Liver (tissue), 9 donors: Measurements from ENCODE around the gene LGR4. TPM values are rescaled to one million over a fixed set of nuclear protein-coding genes. Genes with fewer than 3 reads are reported as not detected.

Experiments used
- DNase-seq: peaks from one replicate; pipeline ENCODE4 v3.0.0-alpha.2; 2017; ENCODE audit warnings: low spot score
- H3K27ac ChIP-seq, 2 donors: one replicate each; pipeline ENCODE4 v1.7.0; 2013; ENCODE audit warnings: inconsistent platforms in 2 of 2, low read length in 2 of 2, control low read depth in 1 of 2, low read depth in 1 of 2, mild to moderate bottlenecking in 1 of 2
- H3K27me3 ChIP-seq, 4 donors: one replicate each; pipeline versions ENCODE4 v1.6.1 to v1.7.0; 2013; ENCODE audit warnings: low read length in 3 of 4, inconsistent platforms in 1 of 4, mild to moderate bottlenecking in 1 of 4, moderate library complexity in 1 of 4; ENCODE audit not compliant: control insufficient read depth in 4 of 4, insufficient read depth in 4 of 4
- H3K36me3 ChIP-seq, 4 donors: one replicate each; pipeline versions ENCODE4 v1.6.1 to v1.7.0; 2013; ENCODE audit warnings: low read length in 3 of 4, mild to moderate bottlenecking in 3 of 4, low read depth in 1 of 4, moderate library complexity in 1 of 4; ENCODE audit not compliant: control insufficient read depth in 4 of 4, insufficient read depth in 3 of 4
- H3K4me1 ChIP-seq, 4 donors: one replicate each; pipeline versions ENCODE4 v1.6.1 to v1.7.0; 2013; ENCODE audit warnings: low read length in 3 of 4, mild to moderate bottlenecking in 3 of 4, moderate library complexity in 1 of 4; ENCODE audit not compliant: control insufficient read depth in 4 of 4, insufficient read depth in 4 of 4
- H3K4me3 ChIP-seq, 3 donors: one replicate each; pipeline versions ENCODE4 v1.6.1 to v1.7.0; 2013; ENCODE audit warnings: low read length in 3 of 3, control low read depth in 1 of 3, low read depth in 1 of 3, mild to moderate bottlenecking in 1 of 3
- H3K9ac ChIP-seq, 2 donors: one replicate each; pipeline ENCODE4 v1.7.0; 2013; ENCODE audit warnings: low read length in 2 of 2, mild to moderate bottlenecking in 2 of 2, moderate library complexity in 2 of 2, control low read depth in 1 of 2, low read depth in 1 of 2
- H3K9me3 ChIP-seq, 4 donors: one replicate each; pipeline versions ENCODE4 v1.6.1 to v1.7.0; 2013; ENCODE audit warnings: low read length in 3 of 4; ENCODE audit not compliant: control insufficient read depth in 4 of 4
- EGR1 ChIP-seq, 2 donors: IDR thresholded peaks; 2 replicates each; pipeline ENCODE4 v1.6.1; 2016 to 2018; ENCODE audit warnings: antibody characterized with exemption in 2 of 2, low read depth in 2 of 2
- GABPA ChIP-seq, 2 donors: IDR thresholded peaks in 1 of 2; conservative IDR thresholded peaks in 1 of 2; 2 replicates each; pipeline ENCODE4 v1.6.1; 2016; ENCODE audit warnings: antibody characterized with exemption in 2 of 2, mild to moderate bottlenecking in 1 of 2, moderate library complexity in 1 of 2
- HNF4A ChIP-seq, 2 donors: conservative IDR thresholded peaks; 2 replicates each; pipeline ENCODE4 v1.6.1; 2016; ENCODE audit warnings: antibody characterized with exemption in 2 of 2, mild to moderate bottlenecking in 2 of 2
- HNF4G ChIP-seq: IDR thresholded peaks from 2 replicates; pipeline ENCODE4 v1.6.1; 2016; ENCODE audit warnings: antibody characterized with exemption
- JUND ChIP-seq, 2 donors: IDR thresholded peaks; 2 replicates each; pipeline ENCODE4 v1.6.1; 2016; ENCODE audit warnings: antibody characterized with exemption in 2 of 2
- RXRA ChIP-seq, 2 donors: IDR thresholded peaks; 2 replicates each; pipeline ENCODE4 v1.6.1; 2017 to 2018; ENCODE audit warnings: antibody characterized with exemption in 2 of 2, mild to moderate bottlenecking in 1 of 2
- SP1 ChIP-seq: IDR thresholded peaks from 2 replicates; pipeline ENCODE4 v1.6.1; 2018; ENCODE audit warnings: antibody characterized with exemption, mild to moderate bottlenecking
- TAF1 ChIP-seq: conservative IDR thresholded peaks from 2 replicates; pipeline ENCODE4 v1.6.1; 2016; ENCODE audit warnings: antibody characterized with exemption, mild to moderate bottlenecking
- YY1 ChIP-seq: IDR thresholded peaks from 2 replicates; pipeline ENCODE4 v1.6.1; 2016; ENCODE audit warnings: antibody characterized with exemption, mild to moderate bottlenecking
- WGBS: extraction: QIAGEN DNeasy Blood & Tissue Kit; methylation state at CpG from one replicate; pipeline ENCODE4 v1.1.7; 2013; 5-methylcytosine and 5-hydroxymethylcytosine counted together
- polyA plus RNA-seq, 2 donors: library from polyadenylated mRNA; stranded (reverse) in 1 of 2; unstranded in 1 of 2; fragments of 200-250 nt in 1 of 2; fragments of >200 nt in 1 of 2; fragmentation: Nextera tagmentation in 1 of 2; extraction: Ambion mirVana in 1 of 2; gene quantifications; one replicate each; pipeline versions ENCODE4 v1.2.1 to v1.2.3, GENCODE V29; 2013 to 2015
- total RNA-seq, 2 donors: library from RNA; depleted of rRNA; stranded (reverse); fragments of >200 nt; gene quantifications; one replicate each; pipeline ENCODE4 v1.2.3, GENCODE V29; 2014
- TF ChIP-seq, protein P1 (sequence below): IDR thresholded peaks from 2 replicates; pipeline ENCODE4 v1.6.1; 2016; ENCODE audit warnings: antibody characterized with exemption
- TF ChIP-seq, protein P2 (sequence below): IDR thresholded peaks from 2 replicates; pipeline ENCODE4 v1.6.1; 2016; ENCODE audit warnings: antibody characterized with exemption
- TF ChIP-seq, protein P3 (sequence below): fragments of 150-350 bp; IDR thresholded peaks from 2 replicates; pipeline ENCODE4 v1.5.1; 2017; ENCODE audit warnings: improper control_type of control experiment, low read depth, low read length; ENCODE audit not compliant: missing input control
- donor health status: healthy.
- donor health status: healthy.
- donor health status: healthy.
- donor health status: healthy.
- donor health status: healthy.

Gene LGR4
- total and polyA plus RNA-seq, 4 donors, result 13.7 to 95.3 (median 42.5) TPM

DNA sequence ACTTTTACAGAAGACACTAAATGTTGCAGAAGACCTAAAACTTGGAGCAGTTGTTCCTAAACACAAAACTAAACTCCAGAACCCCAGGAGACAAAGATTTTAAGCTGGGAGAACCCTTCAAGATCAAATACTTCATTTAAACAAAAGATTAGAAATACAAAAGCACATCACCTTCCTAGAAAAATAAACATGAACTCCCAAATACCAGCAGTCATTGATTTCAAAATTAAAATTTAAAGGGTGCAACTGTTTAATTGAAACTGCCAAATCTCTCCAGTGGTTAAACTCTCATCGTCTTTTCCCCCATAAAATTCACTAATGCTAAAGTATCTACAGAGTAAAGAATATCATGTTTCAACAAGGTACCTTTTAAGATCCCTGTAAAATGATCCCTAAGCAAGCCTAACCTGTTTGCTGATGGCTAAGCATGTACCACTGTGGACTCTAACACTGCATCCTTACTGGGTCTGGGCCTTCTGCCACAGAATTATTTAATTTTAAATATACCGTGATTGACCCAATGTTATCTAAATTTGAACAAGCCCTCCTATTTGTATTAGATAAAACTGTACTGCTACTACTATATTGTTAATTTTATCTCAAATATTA is 55.9 kb downstream of the LGR4 start:
- H3K9me3 ChIP-seq, result no peaks in the 10 kb centered on the region
- peaks cover 0 to 2% (median 0%) of the 10 kb centered on the region in 4 donors for H3K36me3 ChIP-seq
- H3K27ac ChIP-seq, result no peak overlapping the region
- H3K9ac ChIP-seq, result no peak overlapping the region
- H3K4me3 ChIP-seq, result no peak overlapping the region
- TF ChIP-seq, protein P1, sequence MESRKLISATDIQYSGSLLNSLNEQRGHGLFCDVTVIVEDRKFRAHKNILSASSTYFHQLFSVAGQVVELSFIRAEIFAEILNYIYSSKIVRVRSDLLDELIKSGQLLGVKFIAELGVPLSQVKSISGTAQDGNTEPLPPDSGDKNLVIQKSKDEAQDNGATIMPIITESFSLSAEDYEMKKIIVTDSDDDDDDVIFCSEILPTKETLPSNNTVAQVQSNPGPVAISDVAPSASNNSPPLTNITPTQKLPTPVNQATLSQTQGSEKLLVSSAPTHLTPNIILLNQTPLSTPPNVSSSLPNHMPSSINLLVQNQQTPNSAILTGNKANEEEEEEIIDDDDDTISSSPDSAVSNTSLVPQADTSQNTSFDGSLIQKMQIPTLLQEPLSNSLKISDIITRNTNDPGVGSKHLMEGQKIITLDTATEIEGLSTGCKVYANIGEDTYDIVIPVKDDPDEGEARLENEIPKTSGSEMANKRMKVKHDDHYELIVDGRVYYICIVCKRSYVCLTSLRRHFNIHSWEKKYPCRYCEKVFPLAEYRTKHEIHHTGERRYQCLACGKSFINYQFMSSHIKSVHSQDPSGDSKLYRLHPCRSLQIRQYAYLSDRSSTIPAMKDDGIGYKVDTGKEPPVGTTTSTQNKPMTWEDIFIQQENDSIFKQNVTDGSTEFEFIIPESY, result no peak
- no peak for TF ChIP-seq RXRA (IDR thresholded peaks at IDR 0.05)
- TF ChIP-seq HNF4G, result no peak
- no peak for TF ChIP-seq SP1
- no peak for TF ChIP-seq EGR1 (IDR thresholded peaks at IDR 0.05; ENCODE audit: low read depth in 2 of 2)
- no peak for TF ChIP-seq TAF1
- H3K4me1 ChIP-seq, result peaks cover 0 to 26% (median 2%) of the 10 kb centered on the region in 4 donors
- H3K27me3 ChIP-seq, result no peaks in the 10 kb centered on the region
- 36% methylated on average over 2 of the region's 2 CpGs for WGBS
- no peak for DNase-seq

DNA sequence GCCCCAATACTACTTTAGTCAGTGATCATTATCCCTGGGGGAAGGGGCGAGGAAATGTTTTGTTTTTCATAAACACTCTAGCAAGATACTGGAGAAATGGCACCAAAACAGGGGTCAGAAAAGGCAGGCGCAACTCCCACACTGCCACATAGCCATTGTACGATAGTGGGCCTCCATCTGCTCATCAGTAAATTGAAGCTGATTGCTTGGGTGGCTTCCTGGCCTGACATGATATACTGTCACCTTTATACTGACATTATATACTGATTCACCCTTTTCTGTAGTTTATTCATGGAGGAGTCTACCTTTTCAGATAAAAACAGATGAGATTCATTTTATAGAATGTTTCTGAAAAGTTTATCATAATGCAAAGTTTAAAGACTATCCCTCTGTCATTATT is 57.9 kb downstream of the LGR4 start:
- H3K4me1 ChIP-seq, result peaks cover 0 to 22% (median 3%) of the 10 kb centered on the region in 4 donors
- WGBS, result 95% methylated on average over 3 of the region's 3 CpGs
- no peak overlapping the region for H3K4me3 ChIP-seq
- no peak overlapping the region for H3K27ac ChIP-seq
- peaks cover 0 to 6% (median 1%) of the 10 kb centered on the region in 4 donors for H3K36me3 ChIP-seq
- H3K9me3 ChIP-seq, result no peaks in the 10 kb centered on the region
- H3K27me3 ChIP-seq, result no peaks in the 10 kb centered on the region
- TF ChIP-seq, protein P1, result no peak
- TF ChIP-seq HNF4A (conservative IDR thresholded peaks at IDR 0.05) (no peak), GABPA (IDR thresholded peaks at IDR 0.05 in 1 of 2, conservative IDR thresholded peaks at IDR 0.05 in 1 of 2) (no peak), SP1 (no peak), JUND (IDR thresholded peaks at IDR 0.05) (no peak), YY1 (no peak)
- TF ChIP-seq, protein P2, sequence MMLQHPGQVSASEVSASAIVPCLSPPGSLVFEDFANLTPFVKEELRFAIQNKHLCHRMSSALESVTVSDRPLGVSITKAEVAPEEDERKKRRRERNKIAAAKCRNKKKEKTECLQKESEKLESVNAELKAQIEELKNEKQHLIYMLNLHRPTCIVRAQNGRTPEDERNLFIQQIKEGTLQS, result no peak
- TF ChIP-seq, protein P3, sequence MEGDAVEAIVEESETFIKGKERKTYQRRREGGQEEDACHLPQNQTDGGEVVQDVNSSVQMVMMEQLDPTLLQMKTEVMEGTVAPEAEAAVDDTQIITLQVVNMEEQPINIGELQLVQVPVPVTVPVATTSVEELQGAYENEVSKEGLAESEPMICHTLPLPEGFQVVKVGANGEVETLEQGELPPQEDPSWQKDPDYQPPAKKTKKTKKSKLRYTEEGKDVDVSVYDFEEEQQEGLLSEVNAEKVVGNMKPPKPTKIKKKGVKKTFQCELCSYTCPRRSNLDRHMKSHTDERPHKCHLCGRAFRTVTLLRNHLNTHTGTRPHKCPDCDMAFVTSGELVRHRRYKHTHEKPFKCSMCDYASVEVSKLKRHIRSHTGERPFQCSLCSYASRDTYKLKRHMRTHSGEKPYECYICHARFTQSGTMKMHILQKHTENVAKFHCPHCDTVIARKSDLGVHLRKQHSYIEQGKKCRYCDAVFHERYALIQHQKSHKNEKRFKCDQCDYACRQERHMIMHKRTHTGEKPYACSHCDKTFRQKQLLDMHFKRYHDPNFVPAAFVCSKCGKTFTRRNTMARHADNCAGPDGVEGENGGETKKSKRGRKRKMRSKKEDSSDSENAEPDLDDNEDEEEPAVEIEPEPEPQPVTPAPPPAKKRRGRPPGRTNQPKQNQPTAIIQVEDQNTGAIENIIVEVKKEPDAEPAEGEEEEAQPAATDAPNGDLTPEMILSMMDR, result no peak
- DNase-seq, result no peak
- no peak overlapping the region for H3K9ac ChIP-seq
